Endothelial cell (in vitro differentiated cells): Measurements from ENCODE around the gene RHOJ. TPM values are rescaled to one million over a fixed set of nuclear protein-coding genes. Genes with fewer than 3 reads are reported as not detected.

Experiments used
- DNase-seq: peaks from one replicate; pipeline ENCODE4 v3.0.0; 2021; ENCODE audit warnings: low spot score
- H3K27ac Mint-ChIP-seq: one replicate; pipeline ENCODE4 v1.8.0; 2021; ENCODE audit warnings: mixed read lengths, inconsistent platforms; ENCODE audit not compliant: unreplicated experiment
- H3K27me3 Mint-ChIP-seq: one replicate; pipeline ENCODE4 v1.8.0; 2021; ENCODE audit warnings: mild to moderate bottlenecking, moderate library complexity, mixed read lengths, inconsistent platforms; ENCODE audit not compliant: unreplicated experiment
- H3K36me3 Mint-ChIP-seq: one replicate; pipeline ENCODE4 v1.8.0; 2021; ENCODE audit warnings: mild to moderate bottlenecking, low read depth, mixed read lengths, inconsistent platforms; ENCODE audit not compliant: unreplicated experiment
- H3K4me1 Mint-ChIP-seq: one replicate; pipeline ENCODE4 v1.8.0; 2021; ENCODE audit warnings: mild to moderate bottlenecking, mixed read lengths, inconsistent platforms; ENCODE audit not compliant: unreplicated experiment
- H3K4me3 Mint-ChIP-seq: one replicate; pipeline ENCODE4 v1.8.0; 2021; ENCODE audit warnings: mild to moderate bottlenecking, mixed read lengths, inconsistent platforms; ENCODE audit not compliant: unreplicated experiment
- H3K9me3 Mint-ChIP-seq: one replicate; pipeline ENCODE4 v1.8.0; 2021; ENCODE audit warnings: mixed read lengths, inconsistent platforms; ENCODE audit not compliant: unreplicated experiment
- total RNA-seq: library from RNA; stranded (reverse); fragmentation: NEBNext Ultra II Directional; extraction: Animal tissue kit (Norgen Biotek cat#: 25700); gene quantifications from one replicate; pipeline ENCODE4 v1.2.1, GENCODE V29; 2021; ENCODE audit not compliant: unreplicated experiment
- TF ChIP-seq, protein P1 (sequence below): fragments of 200-600 bp; sonication (generic); IDR thresholded peaks from one replicate; pipeline ENCODE4 v1.5.0; 2021; ENCODE audit warnings: antibody characterized with exemption; ENCODE audit not compliant: unreplicated experiment

RHOJ gene
- total RNA-seq, 1 donor from 2014 or later: 266 TPM

DNA sequence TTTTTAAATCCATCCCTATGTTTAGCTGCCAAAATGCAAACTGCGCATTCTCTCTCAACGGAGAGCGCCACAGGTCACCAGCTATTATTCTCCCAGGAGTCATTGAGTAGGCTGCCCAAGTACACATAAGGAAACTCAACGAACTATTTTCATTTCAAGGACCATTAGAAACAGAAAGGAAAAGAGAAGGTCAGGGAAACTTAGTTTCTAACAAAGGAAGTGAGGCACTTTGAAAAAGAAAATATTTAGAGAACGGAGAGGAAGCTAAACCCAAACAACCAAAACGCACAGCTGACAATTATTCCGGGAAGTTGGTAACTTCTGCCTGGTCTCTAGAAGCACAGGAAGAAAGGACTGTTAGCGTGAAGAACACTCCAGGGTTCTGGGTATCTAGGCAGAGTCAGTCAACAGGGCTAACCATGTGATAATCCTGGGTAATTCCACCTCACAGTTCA is 91.0 kb downstream of the RHOJ start:
- peaks cover 12% of the 10 kb centered on the region for H3K27me3 Mint-ChIP-seq
- H3K27ac Mint-ChIP-seq: peak overlapping the region; percentile 21
- no peaks in the 10 kb centered on the region for H3K9me3 Mint-ChIP-seq
- TF ChIP-seq, protein P1, sequence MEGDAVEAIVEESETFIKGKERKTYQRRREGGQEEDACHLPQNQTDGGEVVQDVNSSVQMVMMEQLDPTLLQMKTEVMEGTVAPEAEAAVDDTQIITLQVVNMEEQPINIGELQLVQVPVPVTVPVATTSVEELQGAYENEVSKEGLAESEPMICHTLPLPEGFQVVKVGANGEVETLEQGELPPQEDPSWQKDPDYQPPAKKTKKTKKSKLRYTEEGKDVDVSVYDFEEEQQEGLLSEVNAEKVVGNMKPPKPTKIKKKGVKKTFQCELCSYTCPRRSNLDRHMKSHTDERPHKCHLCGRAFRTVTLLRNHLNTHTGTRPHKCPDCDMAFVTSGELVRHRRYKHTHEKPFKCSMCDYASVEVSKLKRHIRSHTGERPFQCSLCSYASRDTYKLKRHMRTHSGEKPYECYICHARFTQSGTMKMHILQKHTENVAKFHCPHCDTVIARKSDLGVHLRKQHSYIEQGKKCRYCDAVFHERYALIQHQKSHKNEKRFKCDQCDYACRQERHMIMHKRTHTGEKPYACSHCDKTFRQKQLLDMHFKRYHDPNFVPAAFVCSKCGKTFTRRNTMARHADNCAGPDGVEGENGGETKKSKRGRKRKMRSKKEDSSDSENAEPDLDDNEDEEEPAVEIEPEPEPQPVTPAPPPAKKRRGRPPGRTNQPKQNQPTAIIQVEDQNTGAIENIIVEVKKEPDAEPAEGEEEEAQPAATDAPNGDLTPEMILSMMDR: no peak
- no peak overlapping the region for H3K4me3 Mint-ChIP-seq
- DNase-seq: no peak
- peaks cover 27% of the 10 kb centered on the region for H3K4me1 Mint-ChIP-seq
- peaks cover 41% of the 10 kb centered on the region for H3K36me3 Mint-ChIP-seq

DNA sequence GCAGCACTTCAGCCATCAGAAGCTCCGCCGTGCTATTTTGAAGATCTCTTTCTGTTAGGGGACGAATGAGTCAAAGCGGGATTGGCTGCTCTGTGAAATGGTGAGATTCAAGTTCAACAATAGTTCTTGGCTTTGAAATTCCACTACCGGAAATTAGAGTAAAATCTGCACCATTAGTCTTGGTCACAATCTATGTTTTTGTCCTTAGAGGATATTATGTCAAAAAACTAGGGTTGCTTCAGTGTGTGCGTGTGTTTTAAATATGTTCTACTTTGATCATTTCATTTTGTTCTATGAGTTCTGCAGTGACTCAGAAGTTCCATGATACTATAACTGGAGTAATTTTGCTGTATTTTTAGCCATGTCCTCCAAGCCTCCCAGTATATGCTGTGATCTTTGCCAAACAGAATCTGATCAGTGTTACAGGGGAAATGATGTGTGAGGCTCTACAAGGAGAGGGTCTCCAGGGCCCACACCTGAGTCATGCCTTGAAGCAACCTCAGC is 91.9 kb downstream of the RHOJ start:
- no peak for DNase-seq
- peaks cover 27% of the 10 kb centered on the region for H3K4me1 Mint-ChIP-seq
- TF ChIP-seq, protein P1: no peak
- H3K27me3 Mint-ChIP-seq: peaks cover 12% of the 10 kb centered on the region
- no peaks in the 10 kb centered on the region for H3K9me3 Mint-ChIP-seq
- H3K4me3 Mint-ChIP-seq: no peak overlapping the region
- H3K27ac Mint-ChIP-seq: no peak overlapping the region
- peaks cover 35% of the 10 kb centered on the region for H3K36me3 Mint-ChIP-seq

DNA sequence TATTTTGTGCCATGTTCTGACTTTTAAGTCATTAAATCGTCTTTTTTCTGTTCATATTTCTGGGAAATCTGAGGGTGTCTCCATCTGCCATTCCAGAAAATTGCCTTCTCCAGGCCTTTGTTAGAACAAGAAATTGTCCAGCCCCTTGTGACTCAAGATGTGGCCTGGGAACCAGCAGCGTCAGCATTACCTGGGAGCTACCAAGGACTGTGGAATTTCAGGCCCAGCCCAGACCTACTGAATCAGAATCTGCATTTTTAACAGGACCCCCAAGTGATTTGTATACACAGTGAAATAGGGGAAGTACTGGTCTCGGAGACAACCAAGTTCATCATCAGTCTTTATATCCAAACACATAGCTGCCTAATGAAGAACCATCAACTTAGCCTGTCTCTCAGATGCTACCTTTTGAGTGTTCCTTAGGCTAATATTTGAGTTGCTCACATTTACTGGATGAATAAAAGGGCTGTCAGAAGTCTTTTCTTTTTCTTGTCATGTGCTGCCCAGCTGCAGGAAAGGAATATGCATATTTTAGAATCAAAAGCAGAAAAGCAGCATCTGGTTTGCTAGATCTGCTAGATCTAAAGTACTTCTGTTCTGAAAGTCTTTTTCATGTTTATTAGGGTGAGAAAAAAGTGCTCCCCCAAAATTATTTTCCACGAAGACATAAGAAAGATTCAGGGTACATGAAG is 93.3 kb downstream of the RHOJ start:
- Mint-ChIP-seq H3K4me1 (peaks cover 27% of the 10 kb centered on the region), H3K4me3 (no peak overlapping the region), H3K9me3 (no peaks in the 10 kb centered on the region), H3K27ac (no peak overlapping the region), H3K36me3 (peaks cover 21% of the 10 kb centered on the region), H3K27me3 (peaks cover 12% of the 10 kb centered on the region)
- DNase-seq: no peak
- TF ChIP-seq, protein P1: no peak

DNA sequence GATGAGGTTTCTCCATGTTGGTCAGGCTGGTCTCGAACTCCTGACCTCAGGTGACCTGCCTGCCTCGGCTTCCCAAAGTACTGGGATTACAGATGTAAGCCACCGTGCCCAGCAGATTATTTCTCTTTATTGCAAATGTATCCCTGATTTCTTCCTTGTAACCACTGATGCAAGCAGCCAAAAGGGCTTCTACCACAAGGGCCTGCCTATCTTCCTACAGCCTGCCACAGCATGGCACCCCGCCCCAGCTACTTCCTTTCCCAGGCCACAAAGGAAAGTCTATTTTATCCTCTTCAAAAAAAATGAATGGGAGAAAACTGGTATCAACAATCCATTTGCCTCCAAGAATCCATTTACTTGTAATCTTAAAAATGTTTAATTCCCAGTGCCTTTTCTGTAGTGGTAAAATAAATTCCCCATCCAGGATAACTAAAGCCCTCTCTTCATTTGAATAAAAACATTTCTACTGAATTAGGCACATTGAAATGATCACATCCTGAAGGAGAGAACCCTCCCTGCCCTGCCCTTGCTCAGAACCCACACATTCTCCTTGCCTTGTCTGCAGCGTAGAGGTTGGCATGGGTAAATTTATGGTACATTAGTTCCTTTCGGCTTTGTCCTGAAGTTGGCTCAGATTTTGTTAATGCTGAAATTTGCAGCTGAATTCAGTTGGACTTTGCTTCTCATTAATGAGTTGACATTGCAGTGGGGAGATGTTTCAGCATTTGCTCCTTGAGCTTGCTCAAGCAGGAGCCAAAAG is 95.3 kb downstream of the RHOJ start:
- Mint-ChIP-seq H3K27ac (no peak overlapping the region), H3K9me3 (no peaks in the 10 kb centered on the region), H3K36me3 (peaks cover 2% of the 10 kb centered on the region), H3K4me3 (no peak overlapping the region), H3K4me1 (peaks cover 17% of the 10 kb centered on the region), H3K27me3 (peaks cover 9% of the 10 kb centered on the region)
- TF ChIP-seq, protein P1: no peak
- no peak for DNase-seq

DNA sequence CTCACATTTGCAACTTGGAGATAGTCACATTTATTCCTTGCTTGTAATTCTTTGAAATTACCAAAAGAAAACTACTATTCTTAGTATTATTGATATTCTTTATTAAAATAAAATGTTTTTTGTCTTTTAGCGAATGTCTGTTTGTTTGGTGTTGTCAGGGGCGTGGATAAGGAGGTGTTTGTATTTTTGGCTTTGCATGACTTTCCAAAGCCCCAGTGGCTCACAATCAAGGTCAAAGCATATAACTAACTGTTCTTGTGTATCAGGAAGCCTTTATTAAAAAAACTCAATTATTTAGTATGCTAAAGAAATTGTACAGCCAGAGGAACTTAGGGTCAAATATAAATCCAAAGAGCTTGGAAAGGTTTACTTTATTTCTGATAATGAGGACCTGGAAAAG is 96.6 kb downstream of the RHOJ start:
- no peak for DNase-seq
- no peak overlapping the region for H3K4me3 Mint-ChIP-seq
- H3K4me1 Mint-ChIP-seq: peaks cover 6% of the 10 kb centered on the region
- no peak overlapping the region for H3K27ac Mint-ChIP-seq
- H3K27me3 Mint-ChIP-seq: peaks cover 6% of the 10 kb centered on the region
- H3K9me3 Mint-ChIP-seq: no peaks in the 10 kb centered on the region
- TF ChIP-seq, protein P1: no peak
- no peaks in the 10 kb centered on the region for H3K36me3 Mint-ChIP-seq
